ENCODE results near the gene DENND2C.

The DENND2C gene

GRCh38 chr1:114547076-114547475 is 122.8 kb downstream of the DENND2C start:
- DNase-seq (ENCODE audit: low read depth in 3 of 3), result no peak

DNA sequence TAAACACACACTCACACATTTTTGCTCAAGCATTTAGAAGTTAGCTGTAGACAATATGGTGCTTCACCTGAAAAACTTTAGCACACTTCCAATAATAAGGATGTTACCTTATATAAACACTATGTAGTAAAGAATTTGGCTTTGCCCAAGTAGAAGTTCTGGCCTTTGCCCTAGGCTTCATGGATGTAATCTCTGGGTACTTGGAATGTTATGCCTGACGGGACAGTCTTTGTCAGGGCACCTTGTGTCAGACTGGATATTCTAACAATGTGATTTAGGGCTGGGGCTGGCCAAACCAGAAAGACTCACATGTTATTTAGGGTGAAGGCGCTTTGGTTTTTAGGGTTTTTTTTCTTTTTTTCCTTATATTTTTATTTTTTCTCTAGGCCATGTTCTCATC is 124.1 kb downstream of the DENND2C start:
- DNase-seq (ENCODE audit: low read depth in 3 of 3), result no peak

- DNase-seq (ENCODE audit: low read depth in 3 of 3), result no peak
These were observed 124.5 kb downstream of the DENND2C start for GRCh38 chr1:114545315-114545714.

GRCh38 chr1:114540821-114541220 is 129.0 kb downstream of the DENND2C start:
- DNase-seq (ENCODE audit: low read depth in 3 of 3), result no peak

DNA sequence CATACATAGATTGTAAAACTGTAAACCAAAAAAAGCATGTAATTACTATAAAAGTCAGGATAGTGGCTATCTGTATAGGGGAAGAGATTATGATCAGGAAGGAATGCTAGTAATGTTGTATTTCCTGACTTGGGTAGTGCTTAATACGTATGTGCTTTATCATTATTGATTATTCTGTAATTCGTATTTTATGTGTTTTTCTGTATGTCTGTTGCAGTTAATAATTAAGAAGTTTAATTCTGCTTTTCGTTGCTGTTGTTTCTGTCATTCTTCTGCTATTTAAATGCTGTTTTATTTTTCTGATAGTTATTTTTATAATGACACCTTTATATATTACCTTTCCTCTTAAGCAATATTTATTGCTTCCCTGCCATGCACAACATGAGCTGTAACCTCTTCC is 129.6 kb downstream of the DENND2C start:
- DNase-seq (ENCODE audit: low read depth in 3 of 3), result no peak

DNA sequence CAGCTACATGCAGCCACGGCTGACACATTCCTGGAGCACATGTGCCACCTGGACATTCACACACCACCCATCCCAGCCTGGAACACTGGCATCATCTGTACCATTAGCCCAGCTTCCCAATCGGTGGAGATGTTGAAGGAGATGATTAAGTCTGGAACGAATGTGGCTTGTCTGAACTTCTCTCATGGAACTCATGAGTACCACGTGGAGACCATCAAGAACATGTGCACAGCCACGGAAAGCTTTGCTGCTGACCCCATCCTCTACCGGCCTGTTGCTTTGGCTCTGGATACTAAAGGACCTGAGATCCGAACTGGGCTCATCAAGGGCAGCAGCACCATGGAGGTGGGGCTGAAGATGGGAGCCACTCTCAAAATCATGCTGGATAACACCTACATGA is 133.8 kb downstream of the DENND2C start:
- no peak for DNase-seq (ENCODE audit: low read depth in 3 of 3)

DNA sequence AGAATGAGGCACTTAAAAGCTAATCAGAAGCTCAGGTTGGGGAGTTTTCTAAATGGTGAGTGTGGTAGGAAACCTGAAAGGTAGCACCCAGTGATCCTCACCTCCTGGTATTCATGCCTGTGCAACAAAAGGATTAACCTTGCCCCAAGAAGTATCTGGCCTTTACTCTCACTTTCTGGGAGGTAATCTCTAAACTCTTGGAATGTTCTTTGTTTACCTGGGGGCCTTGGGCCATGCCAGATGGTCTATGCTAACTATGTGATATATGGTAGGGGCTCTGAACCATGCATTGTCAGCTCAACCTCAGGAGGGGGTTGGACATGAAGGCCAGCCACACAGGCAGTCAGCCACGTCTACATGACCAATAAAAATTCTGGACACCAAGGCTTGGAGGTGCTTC is 134.4 kb downstream of the DENND2C start:
- no peak for DNase-seq (ENCODE audit: low read depth in 3 of 3)

All from stimulated activated CD4-positive, alpha-beta T cell treated with anti-CD3 and anti-CD28 coated beads, TNF-alpha, amount 100 ng/mL, for 48 hours (primary cell).